Upper lobe of right lung (tissue), 1 donor: ENCODE measurements around the gene MRPL53. TPM values are rescaled to one million over a fixed set of nuclear protein-coding genes. Genes with fewer than 3 reads are reported as not detected.
A peak's percentile ranks its signal among the peaks of the same experiment; 100 is the strongest.

ENCODE experiments used
- ATAC-seq: fragments of 200-7000 bp; cut with Tn5 transposase; one replicate; pipeline ENCODE4 v1.9.1; 2020; ENCODE audit warnings: mild to moderate bottlenecking, moderate library complexity
- DNase-seq: peaks from one replicate; pipeline ENCODE4 v3.0.0-alpha.2; 2020
- H3K27ac ChIP-seq: fragments of 200-600 bp; one replicate; pipeline ENCODE4 v1.8.0; 2022
- H3K27me3 ChIP-seq: fragments of 200-600 bp; one replicate; pipeline ENCODE4 v1.8.0; 2022; ENCODE audit warnings: mild to moderate bottlenecking
- H3K36me3 ChIP-seq: fragments of 200-600 bp; one replicate; pipeline ENCODE4 v1.8.0; 2022
- H3K4me1 ChIP-seq: fragments of 200-600 bp; one replicate; pipeline ENCODE4 v1.8.0; 2022
- H3K4me3 ChIP-seq: fragments of 200-600 bp; one replicate; pipeline ENCODE4 v1.8.0; 2022; ENCODE audit warnings: mild to moderate bottlenecking
- H3K9me3 ChIP-seq: fragments of 200-600 bp; one replicate; pipeline ENCODE4 v1.8.0; 2022
- intact Hi-C: fragments of 100-400 bp; cut with DNase I; formaldehyde crosslinking; loops from one replicate; pipeline ENCODE4 v1.11.0; 2022
- total RNA-seq: library from RNA; stranded (reverse); fragmentation: NEBNext Ultra II Directional; extraction: Animal tissue kit (Norgen Biotek cat#: 25700); gene quantifications from one replicate; pipeline ENCODE4 v1.2.1, GENCODE V29; 2021
- TF ChIP-seq, protein P1 (sequence below): fragments of 200-600 bp; IDR thresholded peaks from one replicate; pipeline ENCODE4 v1.8.0; 2022; ENCODE audit warnings: antibody characterized with exemption
- donor health status: DM: no; HTN: yes; CAD: no; lungs with severe emphysema.

MRPL53 gene
- total RNA-seq, 1 donor from 2014 or later, result 73.1 TPM

DNA sequence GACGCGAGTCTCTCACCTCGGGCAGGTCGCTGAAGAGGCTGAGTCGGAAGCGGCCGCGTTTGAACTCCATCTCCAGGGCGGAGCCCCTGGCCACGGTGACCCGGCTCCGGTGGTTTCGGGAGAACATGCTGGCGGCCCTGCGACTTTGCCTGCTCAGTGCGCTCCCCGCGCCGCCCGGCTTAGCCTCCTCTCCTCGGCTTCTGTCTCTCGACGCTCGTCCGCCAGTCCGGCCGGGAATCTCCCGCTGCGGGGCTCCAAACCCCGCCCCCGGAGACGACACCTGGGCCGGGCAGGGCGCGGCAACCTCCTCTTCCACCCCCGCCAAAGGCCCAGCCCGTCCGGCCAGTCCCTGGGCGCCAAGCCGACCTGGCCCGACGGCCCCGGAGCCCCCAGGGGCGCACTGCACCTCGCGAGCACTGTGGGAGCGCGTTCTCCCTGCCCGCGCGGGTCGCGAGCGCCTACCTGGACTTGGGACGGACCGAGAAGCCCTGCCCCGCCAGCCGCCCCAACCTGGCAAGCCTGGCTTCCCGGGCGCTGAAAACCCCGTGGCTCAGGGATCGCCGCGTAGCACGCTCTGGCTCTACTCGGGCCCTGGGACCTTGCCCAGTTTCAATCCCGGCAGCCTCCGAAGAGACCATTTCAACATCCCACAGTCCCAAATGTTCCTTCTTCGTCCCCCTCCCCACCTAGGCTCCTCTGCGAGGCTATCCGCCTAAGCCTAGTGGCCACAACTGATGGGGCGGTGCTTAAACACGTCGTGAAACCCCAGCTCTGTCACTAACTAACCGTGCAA lies 30.6 kb downstream of the MRPL53 start, which contains the start of gene RTKN:
TSS of gene RTKN (minus strand) at position 248 of the 793 bp plus-strand sequence. CDS start at position 127, 121 bp downstream.
- peak within 1 kb of the TSS; percentile 84 for H3K27ac ChIP-seq
- ATAC-seq, result peak; percentile 79
- H3K9me3 ChIP-seq, result no peaks in the 10 kb centered on the region
- no peaks in the 10 kb centered on the region for H3K36me3 ChIP-seq
- intact Hi-C loops, result no loop called here
- H3K27me3 ChIP-seq, result peaks cover 13% of the 10 kb centered on the region
- TF ChIP-seq, protein P1, sequence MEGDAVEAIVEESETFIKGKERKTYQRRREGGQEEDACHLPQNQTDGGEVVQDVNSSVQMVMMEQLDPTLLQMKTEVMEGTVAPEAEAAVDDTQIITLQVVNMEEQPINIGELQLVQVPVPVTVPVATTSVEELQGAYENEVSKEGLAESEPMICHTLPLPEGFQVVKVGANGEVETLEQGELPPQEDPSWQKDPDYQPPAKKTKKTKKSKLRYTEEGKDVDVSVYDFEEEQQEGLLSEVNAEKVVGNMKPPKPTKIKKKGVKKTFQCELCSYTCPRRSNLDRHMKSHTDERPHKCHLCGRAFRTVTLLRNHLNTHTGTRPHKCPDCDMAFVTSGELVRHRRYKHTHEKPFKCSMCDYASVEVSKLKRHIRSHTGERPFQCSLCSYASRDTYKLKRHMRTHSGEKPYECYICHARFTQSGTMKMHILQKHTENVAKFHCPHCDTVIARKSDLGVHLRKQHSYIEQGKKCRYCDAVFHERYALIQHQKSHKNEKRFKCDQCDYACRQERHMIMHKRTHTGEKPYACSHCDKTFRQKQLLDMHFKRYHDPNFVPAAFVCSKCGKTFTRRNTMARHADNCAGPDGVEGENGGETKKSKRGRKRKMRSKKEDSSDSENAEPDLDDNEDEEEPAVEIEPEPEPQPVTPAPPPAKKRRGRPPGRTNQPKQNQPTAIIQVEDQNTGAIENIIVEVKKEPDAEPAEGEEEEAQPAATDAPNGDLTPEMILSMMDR, result no peak
- peak; percentile 89 for DNase-seq
- peaks cover 26% of the 10 kb centered on the region for H3K4me1 ChIP-seq
- peak within 1 kb of the TSS; percentile 62 for H3K4me3 ChIP-seq

GRCh38 chr2:74441170-74441689 lies 31.2 kb downstream of the MRPL53 start:
- DNase-seq, result no peak
- intact Hi-C loops, result no loop called here
- Histone ChIP-seq H3K27me3 (peaks cover 13% of the 10 kb centered on the region), H3K4me3 (peak overlapping the region; percentile 62), H3K9me3 (no peaks in the 10 kb centered on the region), H3K27ac (peak overlapping the region; percentile 84), H3K4me1 (peaks cover 26% of the 10 kb centered on the region), H3K36me3 (no peaks in the 10 kb centered on the region)
- TF ChIP-seq, protein P1, result no peak
- ATAC-seq, result peak; percentile 34

DNA sequence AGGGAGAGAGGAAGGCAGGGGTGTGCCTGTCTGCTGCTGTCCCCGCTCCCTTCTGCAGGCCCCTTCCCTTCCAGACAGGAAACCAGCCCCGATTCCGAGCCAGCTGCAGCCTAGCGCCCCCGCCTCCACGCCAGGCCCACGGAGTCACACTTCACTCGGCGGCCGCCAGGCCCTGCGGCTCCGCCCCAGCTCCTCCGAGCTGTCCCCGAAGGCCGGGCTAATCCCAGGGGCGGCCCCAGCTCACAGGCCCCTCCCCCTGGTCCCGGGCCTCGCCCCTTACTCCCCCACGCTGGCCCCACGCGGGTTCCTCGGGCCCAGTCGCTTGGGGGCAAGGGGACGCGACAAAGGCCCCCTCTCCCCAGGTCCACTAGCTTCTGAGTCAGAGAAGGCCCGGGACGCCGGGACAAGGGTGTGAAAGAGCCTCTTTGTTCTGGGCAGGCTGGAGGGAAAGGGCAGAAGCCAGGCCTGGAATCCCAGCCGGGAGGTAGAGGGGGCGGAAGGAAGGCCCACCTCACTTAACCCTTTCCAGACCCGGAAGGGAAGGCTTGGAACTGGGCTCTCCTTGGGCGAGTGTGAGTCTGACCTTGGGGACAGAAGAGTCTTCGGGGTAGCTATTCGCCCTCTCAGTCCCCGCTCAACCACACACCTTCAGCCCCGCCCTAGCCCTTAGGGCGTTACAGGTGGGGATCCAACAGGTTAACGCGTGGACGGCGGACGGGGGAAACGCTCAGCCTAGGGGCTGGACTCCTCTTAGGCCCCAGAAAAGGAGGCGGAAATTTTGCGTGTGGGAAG lies 31.9 kb downstream of the MRPL53 start:
- Histone ChIP-seq H3K4me3 (peak overlapping the region; percentile 62), H3K36me3 (no peaks in the 10 kb centered on the region), H3K27ac (peak overlapping the region; percentile 84), H3K9me3 (no peaks in the 10 kb centered on the region), H3K4me1 (peaks cover 26% of the 10 kb centered on the region), H3K27me3 (peaks cover 13% of the 10 kb centered on the region)
- TF ChIP-seq, protein P1, result peak; percentile 28
- ATAC-seq (peak; percentile 92), DNase-seq (peak; percentile 92)
- intact Hi-C loops, result no loop called here

DNA sequence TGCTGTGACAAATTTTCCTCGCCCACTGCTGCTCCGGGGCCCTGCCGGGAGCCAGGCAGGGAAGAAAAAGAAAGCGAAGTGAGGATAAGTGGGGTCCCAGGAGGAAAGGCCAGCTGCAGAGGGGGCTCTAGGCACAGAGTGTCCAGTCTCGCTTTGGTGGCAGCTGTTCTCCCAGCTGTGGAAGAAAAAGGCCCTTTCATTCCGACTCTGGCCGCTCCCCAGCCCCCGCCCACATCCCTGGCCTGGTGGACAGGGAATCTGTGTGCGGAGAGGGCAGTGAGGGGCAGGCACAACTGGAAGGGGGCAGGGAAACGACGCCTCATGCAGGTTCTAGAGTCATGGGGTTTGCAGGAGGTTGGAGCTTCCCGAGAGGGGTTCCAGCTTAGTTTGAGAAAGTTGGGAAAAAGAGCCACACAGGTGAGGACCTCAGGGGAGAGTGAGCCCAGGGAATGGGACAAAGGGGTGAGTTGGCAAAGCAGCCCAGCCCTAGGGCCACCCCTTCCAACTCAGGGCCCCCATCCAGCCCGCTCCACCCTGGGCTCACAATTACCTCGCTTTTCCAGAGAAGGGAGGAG lies 32.6 kb downstream of the MRPL53 start:
- peak overlapping the region; percentile 62 for H3K4me3 ChIP-seq
- H3K4me1 ChIP-seq, result peaks cover 26% of the 10 kb centered on the region
- TF ChIP-seq, protein P1, result no peak
- H3K27ac ChIP-seq, result peak overlapping the region; percentile 84
- peaks cover 13% of the 10 kb centered on the region for H3K27me3 ChIP-seq
- ATAC-seq (no peak), DNase-seq (no peak)
- intact Hi-C loops, result no loop called here
- H3K36me3 ChIP-seq, result no peaks in the 10 kb centered on the region
- H3K9me3 ChIP-seq, result no peaks in the 10 kb centered on the region

- Histone ChIP-seq H3K27me3 (peaks cover 13% of the 10 kb centered on the region), H3K36me3 (no peaks in the 10 kb centered on the region), H3K27ac (peak overlapping the region; percentile 84), H3K4me1 (peaks cover 26% of the 10 kb centered on the region), H3K4me3 (peak overlapping the region; percentile 62), H3K9me3 (no peaks in the 10 kb centered on the region)
- ATAC-seq, result no peak
- intact Hi-C loops, result no loop called here
- no peak for DNase-seq
- TF ChIP-seq, protein P1, result no peak
Observed at GRCh38 chr2:74439373-74439772, 33.1 kb downstream of the MRPL53 start.
